GM21825 (cell line): ENCODE measurements around the gene MAP3K4.

ENCODE experiments used
- ATAC-seq: cut with Tn5 transposase; IDR thresholded peaks from one replicate; pipeline ENCODE4 v1.9.1; 2021; ENCODE audit warnings: mild to moderate bottlenecking, moderate library complexity; ENCODE audit not compliant: unreplicated experiment

The MAP3K4 gene

DNA sequence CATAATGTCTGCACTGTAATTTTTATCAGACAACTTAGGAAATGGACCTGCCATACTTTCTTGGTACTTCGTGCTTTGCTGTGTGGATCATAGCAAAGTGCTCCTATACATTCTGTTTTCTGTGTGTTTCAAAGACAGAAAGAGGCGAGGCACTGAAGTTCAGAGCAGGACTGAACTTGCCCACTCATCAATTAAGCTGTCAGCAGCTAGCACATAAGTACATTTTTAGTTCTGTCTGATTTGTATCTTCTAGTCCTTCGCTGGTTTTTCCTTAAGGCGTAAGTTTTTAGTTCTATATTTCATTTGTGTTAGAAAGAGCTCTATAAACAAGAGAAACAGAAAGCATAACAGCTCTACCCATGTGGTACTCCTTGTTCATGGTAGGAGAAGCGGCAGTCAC, 42.1 kb downstream of the MAP3K4 start:
- ATAC-seq: no peak

DNA sequence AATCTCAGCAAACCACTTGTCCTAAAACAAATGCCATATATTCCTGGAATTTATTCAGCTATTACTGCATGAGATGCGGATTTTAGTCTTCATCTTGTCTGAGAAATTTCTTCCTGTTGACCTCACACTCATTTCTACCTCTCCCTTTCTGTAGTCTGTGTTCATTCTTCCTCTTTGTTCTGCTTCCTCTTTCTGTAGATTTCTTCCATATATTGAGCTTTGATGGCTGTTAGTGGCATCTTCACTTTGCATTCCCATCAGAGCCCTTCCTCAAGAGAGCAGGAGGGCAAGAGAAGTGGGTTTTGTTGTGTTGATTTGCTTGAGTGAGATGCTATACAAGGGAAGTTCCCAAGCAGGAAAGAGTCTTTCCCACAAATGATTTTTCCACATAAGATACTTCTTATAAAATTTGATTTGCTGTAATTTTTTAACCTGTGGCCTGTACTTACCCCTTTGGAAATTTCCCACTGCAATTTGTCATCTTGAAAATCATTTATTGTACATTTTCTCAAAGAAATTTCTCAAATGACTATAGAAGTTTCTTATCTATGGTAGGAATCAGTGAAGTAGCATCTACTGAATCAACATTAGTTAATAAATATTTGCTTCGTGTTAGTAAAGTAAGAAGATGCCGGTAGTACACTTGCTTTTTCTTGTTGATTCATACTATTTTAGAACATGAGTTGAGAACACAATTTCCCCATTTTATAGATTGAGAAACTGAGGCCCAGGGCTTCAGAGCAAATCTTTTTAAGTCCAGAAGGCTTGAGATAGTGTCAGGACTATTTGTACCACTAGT, 43.8 kb downstream of the MAP3K4 start:
- ATAC-seq: peak; percentile 35

DNA sequence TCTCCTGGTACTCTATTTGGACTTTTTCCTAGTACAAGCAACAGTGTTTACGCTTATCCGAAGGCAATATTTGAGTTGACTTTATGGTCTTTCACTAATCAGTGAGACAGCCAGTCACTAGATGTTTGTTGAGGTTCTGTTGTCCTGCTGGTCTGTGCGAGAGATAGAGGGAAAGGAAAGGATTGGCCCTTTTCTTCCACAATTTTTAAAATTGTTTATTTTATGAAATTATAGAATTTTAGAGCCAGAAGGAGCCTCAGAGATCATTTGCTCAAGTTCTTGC, 44.4 kb downstream of the MAP3K4 start:
- ATAC-seq: no peak

DNA sequence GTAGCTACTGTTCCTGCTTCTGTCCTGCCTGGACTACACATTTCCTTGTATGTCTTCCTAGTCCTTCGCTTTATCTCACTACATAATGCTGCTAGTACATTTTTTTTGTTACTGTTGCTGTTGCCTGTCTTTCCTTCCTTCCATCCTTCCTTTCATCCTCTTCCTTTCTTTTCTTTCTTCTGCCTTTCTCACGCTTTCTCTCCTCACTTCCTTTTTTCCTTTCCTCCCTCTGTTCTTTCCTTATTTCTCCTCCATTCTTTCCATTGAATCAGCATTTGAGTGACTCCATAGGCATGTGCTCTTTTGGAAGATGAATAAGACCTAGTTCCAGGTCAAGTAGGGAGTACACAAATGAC, 46.3 kb downstream of the MAP3K4 start:
- ATAC-seq: no peak

DNA sequence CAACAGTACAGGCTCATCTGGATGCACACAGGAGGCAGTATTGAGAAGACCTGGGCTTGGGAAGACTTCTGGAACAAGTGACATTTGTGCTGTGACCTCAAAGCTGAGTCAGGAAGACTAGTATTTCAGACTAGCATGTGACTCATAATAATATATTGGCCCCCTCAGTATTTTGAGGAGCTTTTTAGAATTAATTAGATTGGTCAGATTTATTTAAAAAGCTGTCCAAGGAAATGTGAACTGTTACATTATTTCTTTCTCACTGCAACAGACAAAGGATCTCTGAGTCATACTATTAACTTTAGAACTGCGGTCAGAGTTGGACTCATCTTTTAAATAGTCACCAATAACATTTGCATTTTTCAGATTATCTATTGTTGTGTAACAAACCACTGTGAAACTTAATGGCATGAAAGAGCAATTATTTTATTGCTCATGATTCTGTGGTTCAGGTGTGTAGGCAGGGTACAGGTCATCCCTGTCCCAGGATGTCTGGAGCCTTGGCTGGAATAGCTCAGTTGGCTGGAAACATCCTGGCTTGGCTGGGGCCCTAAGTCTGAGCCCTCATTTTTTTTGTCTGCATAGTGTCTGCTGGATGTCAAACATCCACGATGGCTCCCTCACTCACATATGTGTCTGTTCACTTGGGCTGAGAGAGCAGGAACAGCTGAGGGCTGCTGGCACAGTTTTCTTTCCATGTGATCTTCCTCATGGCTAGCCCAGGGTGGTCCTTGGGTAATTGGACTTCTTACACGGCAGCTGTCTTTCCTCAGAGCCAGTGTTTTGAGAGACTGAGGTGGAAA, 46.9 kb downstream of the MAP3K4 start:
- ATAC-seq: peak; percentile 88

DNA sequence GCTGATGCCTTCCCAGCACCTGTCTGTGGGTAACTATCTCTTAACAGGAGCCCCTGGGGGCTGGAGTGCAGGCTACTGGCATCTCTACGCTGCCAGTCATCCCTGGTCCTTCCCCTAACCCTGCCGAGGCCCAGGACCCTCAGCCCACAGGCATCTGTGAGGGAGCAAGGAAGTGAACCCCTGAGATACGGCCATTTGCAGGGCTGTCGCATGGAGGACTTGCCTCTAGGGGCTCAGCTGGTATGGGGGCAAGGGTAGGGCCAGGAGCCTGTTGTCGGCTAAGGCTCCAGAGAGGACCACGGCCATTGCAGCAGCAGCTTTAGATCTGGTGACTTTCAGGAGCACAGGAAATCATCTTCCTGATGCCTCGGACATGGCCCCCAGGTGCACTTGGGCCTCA, 49.7 kb downstream of the MAP3K4 start:
- ATAC-seq: no peak

DNA sequence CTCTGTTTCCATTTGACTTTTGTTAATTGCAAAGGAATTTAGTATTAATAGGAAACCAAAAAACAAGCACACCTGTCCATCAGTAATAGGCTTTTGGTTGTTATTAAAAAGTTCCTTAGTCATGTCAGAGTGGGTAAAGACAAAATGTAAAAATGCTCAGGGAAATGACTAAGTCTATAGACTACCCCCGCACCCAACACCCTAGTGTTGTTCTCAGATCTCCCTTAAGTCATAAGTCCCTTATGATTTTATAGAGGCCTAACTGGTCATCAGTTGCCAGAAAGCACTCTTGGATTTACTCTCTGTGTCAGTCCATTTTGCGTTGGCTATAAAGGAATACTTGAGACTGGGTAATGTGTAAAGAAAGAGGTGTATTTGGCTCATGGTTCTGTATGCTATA, 52.8 kb downstream of the MAP3K4 start:
- ATAC-seq: no peak

DNA sequence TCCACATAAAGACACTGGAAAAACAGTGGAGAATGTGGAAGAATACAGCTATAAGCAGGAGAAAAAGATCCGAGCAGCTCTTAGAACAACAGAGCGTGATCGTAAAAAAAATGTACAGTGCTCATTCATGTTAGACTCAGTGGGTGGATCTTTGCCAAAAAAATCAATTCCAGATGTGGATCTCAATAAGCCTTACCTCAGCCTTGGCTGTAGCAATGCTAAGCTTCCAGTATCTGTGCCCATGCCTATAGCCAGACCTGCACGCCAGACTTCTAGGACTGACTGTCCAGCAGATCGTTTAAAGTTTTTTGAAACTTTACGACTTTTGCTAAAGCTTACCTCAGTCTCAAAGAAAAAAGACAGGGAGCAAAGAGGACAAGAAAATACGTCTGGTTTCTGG, 57.1 kb downstream of the MAP3K4 start:
- ATAC-seq: no peak

DNA sequence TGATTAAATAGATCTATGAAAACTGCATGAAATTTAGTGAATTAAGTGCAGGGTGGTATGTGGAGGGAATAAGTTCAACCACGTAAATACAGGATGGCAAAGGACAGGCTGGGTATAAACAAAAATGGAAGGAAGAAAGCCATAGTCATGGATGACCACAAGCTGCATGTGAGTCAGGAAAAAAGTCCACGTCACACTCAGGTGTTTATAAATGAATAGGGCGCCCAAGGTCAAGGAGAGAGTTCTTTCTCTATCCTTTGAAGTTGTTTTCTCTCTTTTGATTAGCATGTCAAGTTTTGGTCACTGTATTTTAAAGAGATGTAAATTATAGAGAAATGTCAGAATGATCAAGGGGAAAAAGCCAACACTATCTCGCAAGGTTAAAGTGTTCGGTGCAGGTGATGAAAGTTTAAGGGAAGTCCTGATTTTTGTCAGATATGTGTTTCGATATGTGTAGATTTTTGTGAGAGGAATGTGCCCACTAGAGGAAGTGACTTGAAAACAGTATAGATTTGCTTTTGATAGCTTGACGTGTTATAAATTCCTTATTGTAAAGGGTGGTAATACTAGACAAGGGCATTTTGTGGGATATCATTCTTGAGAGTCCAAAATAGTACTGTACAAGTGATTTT, 58.7 kb downstream of the MAP3K4 start:
- no peak for ATAC-seq

DNA sequence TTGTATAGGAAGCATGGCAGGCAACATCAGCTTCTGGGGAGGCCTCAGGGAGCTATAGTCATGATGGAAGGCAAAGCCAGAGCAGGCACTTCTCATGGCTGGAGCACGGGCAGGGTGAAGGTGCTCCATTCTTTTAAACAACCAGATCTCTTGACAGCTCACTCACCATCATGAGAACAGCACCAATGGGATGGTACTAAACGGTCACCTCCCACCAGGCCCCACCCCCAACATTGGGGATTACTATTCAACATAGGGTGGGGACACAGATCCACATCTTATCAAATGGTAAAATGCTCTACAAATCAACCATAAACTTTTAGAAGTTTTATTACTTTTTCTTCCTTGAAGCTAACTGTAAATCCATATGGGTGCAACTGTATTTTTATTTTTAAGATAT, 61.5 kb downstream of the MAP3K4 start:
- ATAC-seq: no peak

DNA sequence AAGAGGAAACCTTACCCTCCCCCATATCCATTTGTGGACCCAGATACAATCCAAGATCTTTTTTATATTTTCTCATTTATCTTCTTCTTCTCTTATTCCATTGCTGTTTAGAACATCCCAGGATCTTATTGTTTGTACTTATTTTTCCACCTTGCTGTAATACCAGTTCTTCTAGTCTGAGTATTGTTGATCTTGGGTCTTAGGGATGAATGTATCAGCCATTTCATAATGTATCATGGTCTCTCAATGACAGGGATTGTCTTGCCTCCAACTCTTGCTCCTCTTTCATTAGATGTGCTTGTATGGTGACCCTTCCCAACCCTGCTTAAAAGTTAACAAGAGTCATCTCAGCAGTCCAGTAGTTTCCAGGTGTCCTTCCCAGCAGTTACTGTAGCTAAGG, 63.3 kb downstream of the MAP3K4 start:
- ATAC-seq: no peak

DNA sequence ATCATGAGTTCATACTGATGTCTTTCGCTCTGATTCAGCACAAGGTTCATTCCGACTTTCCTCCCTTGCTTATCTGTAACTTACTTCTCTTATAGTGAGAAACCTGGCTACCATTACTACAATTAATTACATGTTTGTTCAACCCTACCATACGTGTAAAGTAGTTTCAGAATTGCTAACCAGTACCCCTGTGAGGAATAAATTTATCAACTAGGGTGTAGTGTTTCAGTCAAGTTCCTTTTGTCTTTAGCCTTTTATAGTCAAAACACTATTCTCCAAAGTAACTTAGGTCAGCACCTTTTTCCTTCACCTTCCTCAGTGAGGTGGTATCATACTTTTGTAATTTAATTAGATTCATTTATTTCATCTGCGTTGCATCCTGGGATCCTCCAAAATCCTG, 64.9 kb downstream of the MAP3K4 start:
- ATAC-seq: no peak

DNA sequence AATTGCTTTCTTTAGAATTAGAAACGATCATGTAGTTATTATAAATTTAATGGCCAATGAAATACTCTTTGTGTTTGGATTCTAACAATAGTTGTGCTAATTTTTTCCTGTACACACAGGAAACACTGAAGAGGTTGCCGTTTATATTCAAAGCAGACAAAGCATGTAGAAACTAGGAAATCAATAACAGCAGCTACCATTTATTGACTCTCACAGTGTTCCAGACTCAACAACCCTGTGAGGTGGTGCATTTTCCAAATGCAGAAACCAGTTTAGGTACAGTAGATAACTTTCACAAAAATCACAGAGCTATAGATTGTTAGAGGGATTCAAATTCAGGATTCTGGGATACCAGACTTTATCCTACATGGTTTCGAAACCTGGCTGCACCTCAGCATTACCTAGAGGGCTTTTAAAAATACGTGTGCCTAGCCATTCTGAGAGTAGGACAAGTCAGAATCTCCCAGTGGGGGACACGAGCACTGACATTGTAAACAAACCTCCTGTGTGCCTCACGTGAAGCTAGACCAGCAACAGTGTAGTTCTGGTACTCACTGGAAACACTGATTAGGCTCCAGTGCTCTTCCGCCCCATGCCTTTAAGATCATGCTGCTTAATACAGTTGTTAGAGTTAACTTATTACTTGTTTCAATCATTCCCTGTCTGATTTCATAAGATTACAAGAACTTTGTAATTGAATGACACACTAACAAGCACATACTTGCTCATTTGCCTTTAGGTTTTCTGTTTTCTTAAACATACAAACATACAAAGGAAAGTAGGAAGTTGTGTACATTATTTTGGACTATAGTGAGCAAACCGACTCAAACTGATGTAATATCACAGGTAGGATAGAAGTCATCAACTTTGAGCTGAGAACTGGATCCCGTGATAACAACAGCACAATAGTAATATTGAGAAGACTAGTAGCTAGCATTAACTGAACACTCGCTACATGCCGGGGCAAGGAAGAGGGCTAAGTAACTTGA, 65.8 kb downstream of the MAP3K4 start:
- ATAC-seq: no peak

DNA sequence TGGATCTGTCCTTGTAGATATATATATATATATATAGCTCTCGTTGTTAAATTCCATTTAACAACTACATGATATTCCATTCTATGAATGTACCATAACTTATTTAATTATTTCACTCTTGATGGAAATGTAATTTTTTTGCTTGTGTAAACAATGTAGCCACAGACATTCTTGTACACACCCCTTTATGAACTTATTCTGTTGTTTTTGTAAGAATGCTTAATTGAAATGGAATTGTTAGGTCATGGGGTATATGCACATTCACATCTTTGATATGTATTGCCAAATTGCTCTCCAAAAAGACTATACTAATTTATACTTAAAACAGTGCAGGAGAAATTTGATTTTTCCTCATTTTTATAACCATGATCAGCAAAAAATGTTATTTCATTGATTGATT, 67.2 kb downstream of the MAP3K4 start:
- no peak for ATAC-seq

DNA sequence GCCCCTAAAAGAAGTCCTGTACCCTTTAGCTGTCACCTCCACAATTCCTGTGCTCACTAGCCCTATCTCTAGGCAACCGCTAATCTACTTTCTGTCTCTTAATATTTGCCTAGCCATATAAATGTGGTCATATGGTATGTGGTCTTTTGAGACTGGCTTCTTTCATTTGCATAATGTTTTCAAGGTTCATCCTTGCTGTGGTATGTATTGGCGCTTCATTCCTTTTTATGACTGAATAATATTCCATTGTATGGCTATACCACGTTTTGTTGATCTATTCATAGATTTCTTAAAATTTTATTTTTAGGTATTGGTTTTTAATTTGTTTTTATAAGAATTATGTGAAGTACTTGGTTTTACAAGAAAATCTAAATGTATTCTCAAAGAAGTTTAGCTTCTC, 70.0 kb downstream of the MAP3K4 start:
- no peak for ATAC-seq

DNA sequence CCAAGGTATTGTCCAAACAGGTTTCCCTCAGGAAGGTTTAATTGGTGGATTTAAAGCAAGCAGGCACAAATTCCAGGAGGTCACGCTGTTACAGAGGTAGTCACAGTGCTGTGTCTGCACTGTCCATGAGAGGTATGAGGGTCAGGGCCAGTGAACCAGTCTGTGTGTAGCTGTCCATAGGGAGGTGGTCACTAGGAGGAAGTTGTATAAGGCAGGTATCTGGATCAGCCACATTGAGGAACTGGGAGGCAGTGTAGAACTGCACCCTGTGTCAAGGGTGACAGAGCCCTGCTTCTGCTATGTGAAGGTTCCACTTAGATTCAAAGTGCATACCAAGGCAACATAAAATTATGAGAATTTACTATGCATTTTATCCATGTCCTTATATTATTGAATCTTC, 73.3 kb downstream of the MAP3K4 start:
- ATAC-seq: no peak

DNA sequence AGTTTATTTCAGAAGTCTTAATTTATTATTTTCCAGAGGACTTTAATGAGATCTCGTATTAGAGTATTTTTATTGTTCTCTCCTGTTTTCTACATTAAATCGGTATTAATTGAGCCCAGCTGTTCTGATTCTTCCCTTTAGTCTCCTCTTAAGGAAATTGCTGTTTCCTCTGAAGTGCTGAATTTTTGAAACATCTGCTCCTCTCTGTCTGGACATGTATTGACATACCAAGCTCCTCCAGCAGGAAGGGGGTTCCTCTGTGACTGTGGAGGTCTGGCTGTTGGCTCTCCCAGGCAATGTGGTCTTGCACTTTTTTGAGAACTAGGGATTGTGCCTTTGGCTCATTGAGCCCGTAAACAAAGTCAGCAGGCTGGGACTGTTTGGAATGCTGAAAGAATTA, 74.9 kb downstream of the MAP3K4 start:
- ATAC-seq: no peak

DNA sequence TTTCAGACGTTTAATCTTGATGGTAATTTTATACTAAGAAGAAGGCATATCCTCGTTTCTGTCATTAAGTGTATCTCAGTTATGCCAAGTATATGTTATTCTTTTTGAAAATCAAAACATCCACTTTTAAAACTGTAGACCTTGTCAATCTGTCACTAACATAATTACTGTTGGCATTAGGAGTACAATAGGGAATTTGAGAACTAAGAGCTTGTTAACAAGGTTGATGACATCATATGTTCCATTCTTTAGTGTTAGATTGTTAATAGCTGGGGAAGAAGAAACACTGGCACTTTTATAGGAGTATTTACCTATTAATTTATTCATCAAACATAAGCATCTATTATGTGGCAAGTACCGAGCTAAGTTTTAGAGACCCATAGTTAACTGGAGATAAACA, 76.2 kb downstream of the MAP3K4 start:
- ATAC-seq: no peak

DNA sequence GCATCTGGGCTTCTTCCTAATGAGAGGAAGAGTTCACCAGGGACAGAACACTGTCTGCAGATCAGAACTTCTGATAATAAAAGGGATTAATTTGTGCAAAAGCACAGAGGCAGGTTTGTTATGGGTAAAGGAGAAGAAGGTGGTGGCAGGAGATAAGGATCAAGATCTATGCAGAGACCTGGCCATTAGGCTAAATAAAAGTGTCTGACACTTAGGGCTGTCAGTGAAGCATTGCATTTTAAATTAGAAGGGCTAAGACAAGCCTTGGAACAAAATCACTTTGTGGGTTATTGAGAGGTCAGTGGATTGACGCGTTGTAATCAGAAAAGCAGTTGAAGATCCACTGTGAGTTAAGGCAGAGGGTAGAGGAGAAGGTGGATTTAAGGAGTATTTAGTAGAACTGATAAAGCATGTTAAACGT, 76.8 kb downstream of the MAP3K4 start:
- no peak for ATAC-seq

DNA sequence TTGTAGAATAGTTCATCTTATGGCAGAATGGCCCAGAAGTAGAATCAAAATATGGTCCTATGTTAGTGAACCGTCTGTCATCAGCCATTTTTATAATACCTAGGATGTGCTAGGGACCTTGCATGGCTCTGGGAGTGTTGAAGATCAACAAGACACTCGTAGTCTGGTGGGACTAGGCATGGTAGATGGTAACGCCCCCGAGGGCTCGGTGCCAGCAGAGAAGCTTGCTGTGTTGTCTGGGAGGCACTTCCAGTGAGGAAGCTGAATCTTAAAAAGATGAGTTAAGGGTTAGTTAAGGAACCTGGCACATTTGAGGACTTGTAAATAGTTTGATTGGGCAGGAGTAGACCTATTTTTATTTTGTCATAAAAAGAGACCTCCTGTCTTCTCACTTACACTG, 82.4 kb downstream of the MAP3K4 start:
- no peak for ATAC-seq

DNA sequence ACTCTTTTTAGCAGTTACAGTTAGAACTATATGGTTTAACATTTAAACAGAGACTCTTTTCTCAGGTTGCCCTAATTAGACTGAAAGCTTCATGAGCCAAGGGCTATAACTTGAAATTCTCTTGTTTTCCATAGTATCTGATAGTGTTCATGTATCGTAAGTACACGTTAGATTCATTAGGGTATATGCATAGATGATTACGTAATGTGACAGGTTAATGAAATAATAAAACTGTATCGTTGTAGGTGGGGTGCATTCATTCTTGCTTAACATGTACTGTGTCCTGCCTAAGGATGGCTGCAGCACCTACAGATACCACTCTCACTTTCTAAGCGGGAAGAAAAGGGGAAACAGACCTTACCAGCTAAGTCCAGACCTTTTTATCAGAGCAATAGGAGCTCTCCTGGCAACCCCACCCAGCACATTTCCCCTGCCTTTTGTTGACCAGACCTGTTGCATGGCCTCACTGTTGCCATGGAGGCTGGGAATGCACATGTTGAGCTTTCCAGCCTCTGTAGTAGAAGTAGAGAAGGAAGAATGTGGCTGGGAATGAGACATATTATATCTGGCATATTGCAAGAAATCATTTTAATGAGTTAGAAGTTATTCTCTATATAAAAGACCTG, 83.0 kb downstream of the MAP3K4 start:
- ATAC-seq: no peak
